Measurements from ENCODE around the gene CATSPER3. TPM values are rescaled to one million over a fixed set of nuclear protein-coding genes. Genes with fewer than 3 reads are reported as not detected.
A peak's percentile ranks its signal among the peaks of the same experiment; 100 is the strongest.

CATSPER3 gene
- total RNA-seq, 1 donor from 2014 or later: 0.39 TPM

- H3K36me3 Mint-ChIP-seq (ENCODE audit: low read depth, unreplicated experiment): no peaks in the 10 kb centered on the region
- Histone ChIP-seq H3K9ac (ENCODE audit: low read length) (no peak overlapping the region), H3K36me3 (ENCODE audit: insufficient read depth, low read length) (no peaks in the 10 kb centered on the region), H3K4me2 (ENCODE audit: low read length) (no peak overlapping the region), H4K20me1 (ENCODE audit: insufficient read depth, low read length) (no peaks in the 10 kb centered on the region), H3K9me3 (ENCODE audit: insufficient read depth, low read depth, low read length) (no peaks in the 10 kb centered on the region), H3K27me3 (ENCODE audit: insufficient read depth, low read length) (peaks cover 80% of the 10 kb centered on the region), H3K4me3 (ENCODE audit: insufficient read depth, low read depth, low read length) (no peak overlapping the region), H2AFZ (ENCODE audit: low read depth, low read length) (no peak overlapping the region), H3K27ac (ENCODE audit: low read depth, low read length) (no peak overlapping the region), H3K79me2 (ENCODE audit: insufficient read depth, low read length) (no peaks in the 10 kb centered on the region), H3K4me1 (ENCODE audit: insufficient read depth, low read length) (no peaks in the 10 kb centered on the region)
- DNase-seq (ENCODE audit: low read depth) (no peak), FAIRE-seq (no peak)
- peaks cover 12% of the 10 kb centered on the region for H3K9me3 Mint-ChIP-seq (ENCODE audit: unreplicated experiment)
- no peaks in the 10 kb centered on the region for H3K4me1 Mint-ChIP-seq (ENCODE audit: low read depth, unreplicated experiment)
- peaks cover 94% of the 10 kb centered on the region for H3K27me3 Mint-ChIP-seq (ENCODE audit: low read depth, unreplicated experiment)
- TF ChIP-seq CTCF (IDR thresholded peaks at IDR 0.05; ENCODE audit: insufficient read depth, low read depth, low read length) (no peak), EZH2 (IDR thresholded peaks at IDR 0.05; ENCODE audit: insufficient read depth, low read length) (no peak)
- H3K4me3 Mint-ChIP-seq (ENCODE audit: unreplicated experiment): no peak overlapping the region
- H3K27ac Mint-ChIP-seq (ENCODE audit: unreplicated experiment): no peak overlapping the region
These were observed 80.6 kb downstream of the CATSPER3 start for GRCh38 chr5:135048286-135048685.

GRCh38 chr5:135048930-135049329 is 81.2 kb downstream of the CATSPER3 start:
- DNase-seq (ENCODE audit: low read depth): no peak
- Mint-ChIP-seq H3K9me3 (ENCODE audit: unreplicated experiment) (peaks cover 12% of the 10 kb centered on the region), H3K27ac (ENCODE audit: unreplicated experiment) (no peak overlapping the region), H3K36me3 (ENCODE audit: low read depth, unreplicated experiment) (no peaks in the 10 kb centered on the region), H3K4me3 (ENCODE audit: unreplicated experiment) (no peak overlapping the region), H3K4me1 (ENCODE audit: low read depth, unreplicated experiment) (no peaks in the 10 kb centered on the region), H3K27me3 (ENCODE audit: low read depth, unreplicated experiment) (peaks cover 94% of the 10 kb centered on the region)
- Histone ChIP-seq H4K20me1 (ENCODE audit: insufficient read depth, low read length) (no peaks in the 10 kb centered on the region), H3K4me3 (ENCODE audit: insufficient read depth, low read depth, low read length) (no peak overlapping the region), H2AFZ (ENCODE audit: low read depth, low read length) (no peak overlapping the region), H3K27ac (ENCODE audit: low read depth, low read length) (no peak overlapping the region), H3K9me3 (ENCODE audit: insufficient read depth, low read depth, low read length) (no peaks in the 10 kb centered on the region), H3K4me2 (ENCODE audit: low read length) (no peak overlapping the region), H3K27me3 (ENCODE audit: insufficient read depth, low read length) (peaks cover 76% of the 10 kb centered on the region), H3K79me2 (ENCODE audit: insufficient read depth, low read length) (no peaks in the 10 kb centered on the region), H3K4me1 (ENCODE audit: insufficient read depth, low read length) (no peaks in the 10 kb centered on the region), H3K36me3 (ENCODE audit: insufficient read depth, low read length) (no peaks in the 10 kb centered on the region), H3K9ac (ENCODE audit: low read length) (no peak overlapping the region)
- no peak for FAIRE-seq
- TF ChIP-seq EZH2 (IDR thresholded peaks at IDR 0.05; ENCODE audit: insufficient read depth, low read length) (no peak), CTCF (IDR thresholded peaks at IDR 0.05; ENCODE audit: insufficient read depth, low read depth, low read length) (no peak)

- H3K9me3 Mint-ChIP-seq (ENCODE audit: unreplicated experiment): peaks cover 11% of the 10 kb centered on the region
- Histone ChIP-seq H3K4me2 (ENCODE audit: low read length) (no peak overlapping the region), H3K36me3 (ENCODE audit: insufficient read depth, low read length) (no peaks in the 10 kb centered on the region), H3K4me3 (ENCODE audit: insufficient read depth, low read depth, low read length) (no peak overlapping the region), H3K79me2 (ENCODE audit: insufficient read depth, low read length) (no peaks in the 10 kb centered on the region), H3K9ac (ENCODE audit: low read length) (no peak overlapping the region), H4K20me1 (ENCODE audit: insufficient read depth, low read length) (no peaks in the 10 kb centered on the region), H3K27ac (ENCODE audit: low read depth, low read length) (no peak overlapping the region), H2AFZ (ENCODE audit: low read depth, low read length) (no peak overlapping the region), H3K27me3 (ENCODE audit: insufficient read depth, low read length) (peaks cover 70% of the 10 kb centered on the region), H3K4me1 (ENCODE audit: insufficient read depth, low read length) (no peaks in the 10 kb centered on the region), H3K9me3 (ENCODE audit: insufficient read depth, low read depth, low read length) (no peaks in the 10 kb centered on the region)
- TF ChIP-seq CTCF (IDR thresholded peaks at IDR 0.05; ENCODE audit: insufficient read depth, low read depth, low read length) (no peak), EZH2 (IDR thresholded peaks at IDR 0.05; ENCODE audit: insufficient read depth, low read length) (peak; percentile 57)
- H3K4me1 Mint-ChIP-seq (ENCODE audit: low read depth, unreplicated experiment): no peaks in the 10 kb centered on the region
- H3K27me3 Mint-ChIP-seq (ENCODE audit: low read depth, unreplicated experiment): peaks cover 94% of the 10 kb centered on the region
- DNase-seq (ENCODE audit: low read depth) (no peak), FAIRE-seq (no peak)
- no peak overlapping the region for H3K27ac Mint-ChIP-seq (ENCODE audit: unreplicated experiment)
- no peak overlapping the region for H3K4me3 Mint-ChIP-seq (ENCODE audit: unreplicated experiment)
- H3K36me3 Mint-ChIP-seq (ENCODE audit: low read depth, unreplicated experiment): no peaks in the 10 kb centered on the region
These were observed 82.6 kb downstream of the CATSPER3 start for GRCh38 chr5:135050244-135050767.

All from astrocyte (in vitro differentiated cells and primary cell).